SH-SY5Y (cell line): ENCODE data around the gene TIPIN.

ENCODE experiments used
- GATA2 ChIP-seq: IDR thresholded peaks from 2 replicates; pipeline ENCODE4 v1.6.1; 2011; ENCODE audit warnings: mild to moderate bottlenecking, low read depth, low read length
- GATA3 ChIP-seq: IDR thresholded peaks from 2 replicates; pipeline ENCODE4 v1.6.1; 2011; ENCODE audit warnings: low read depth, mild to moderate bottlenecking, low read length, moderate library complexity

DNA sequence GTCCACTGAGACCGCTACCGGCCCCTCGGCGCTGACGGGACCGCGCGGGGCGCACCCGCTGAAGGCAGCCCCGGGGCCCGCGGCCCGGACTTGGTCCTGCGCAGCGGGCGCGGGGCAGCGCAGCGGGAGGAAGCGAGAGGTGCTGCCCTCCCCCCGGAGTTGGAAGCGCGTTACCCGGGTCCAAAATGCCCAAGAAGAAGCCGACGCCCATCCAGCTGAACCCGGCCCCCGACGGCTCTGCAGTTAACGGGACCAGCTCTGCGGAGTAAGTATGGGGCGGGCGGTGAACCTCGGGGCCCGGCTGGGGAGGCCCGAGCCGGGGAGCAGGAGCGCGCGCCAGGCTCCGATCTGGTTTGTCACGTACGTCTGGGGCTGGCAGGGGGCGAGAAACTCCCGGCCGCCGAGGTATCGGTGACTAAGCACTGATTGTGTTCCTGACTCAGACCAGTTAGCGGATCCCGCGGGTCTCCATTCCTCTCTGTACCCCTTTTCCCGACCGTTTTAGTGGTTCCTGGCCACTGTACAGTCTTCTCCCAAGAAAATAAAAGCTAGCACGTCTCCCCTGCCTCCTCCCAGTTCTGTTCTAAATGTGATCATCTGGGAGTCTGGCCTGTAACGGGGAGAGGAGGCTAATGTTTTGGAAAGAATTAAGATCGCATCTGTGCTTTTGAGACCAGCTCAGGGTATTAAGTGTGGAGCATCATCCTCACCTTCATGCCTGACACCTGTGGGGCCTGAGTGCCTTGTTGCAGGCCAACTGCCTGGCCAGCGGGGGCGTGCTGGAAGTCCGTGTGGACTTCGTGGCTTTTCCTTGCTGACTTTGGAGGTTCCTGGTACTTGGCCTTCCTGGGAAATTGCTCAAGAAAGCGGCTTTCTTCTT, 30.9 kb upstream of the TIPIN start:
- no peak for TF ChIP-seq GATA2
- no peak for TF ChIP-seq GATA3
